HepG2 (cell line): ENCODE data around the gene IRAK2. TPM values are rescaled to one million over a fixed set of nuclear protein-coding genes. Genes with fewer than 3 reads are reported as not detected.

Source experiments
- ATAC-seq: fragments of 200-7000 bp; cut with Tn5 transposase; 3 replicates; pipeline ENCODE4 v1.9.1; 2020; ENCODE audit warnings: mild to moderate bottlenecking, moderate library complexity
- BruUV-seq: library from RNA; stranded (reverse); fragments of 400-500 nt; replicated peaks from 2 replicates; lab custom pipeline; 2021; lab: Mats Ljungman, UMichigan
- CTCF ChIA-PET: fragments of 300-600 bp; formaldehyde crosslinking; extraction: SDS; loops from one replicate; lab custom pipeline; 2021; ENCODE audit warnings: low total read pairs, inconsistent platforms, low intra/inter-chr PET ratio; lab: Yijun Ruan, JAX
- POLR2A ChIA-PET: fragments of 350-600 bp; sonication (Branson Sonifier 250); formaldehyde crosslinking; loops from one replicate; lab custom pipeline; 2020; ENCODE audit warnings: antibody characterized with exemption, inconsistent platforms; lab: Yijun Ruan, JAX
- DNase-seq: peaks from one replicate; pipeline ENCODE4 v3.0.0-alpha.2; 2015; ENCODE audit warnings: low spot score
- FAIRE-seq: peaks from 3 replicates; lab custom pipeline; 2011; peaks lifted over from hg19 to GRCh38; lab: Jason Lieb, UNC
- H2AFZ ChIP-seq: one replicate; pipeline ENCODE4 v1.6.1; 2011; ENCODE audit warnings: low read length, inconsistent platforms
- H3K27ac ChIP-seq: fragments of 300-600 bp; 3 replicates; pipeline ENCODE4 v1.8.0; 2011; ENCODE audit warnings: mixed run types, mild to moderate bottlenecking, mixed read lengths, low read length, inconsistent platforms; ENCODE audit not compliant: insufficient read depth; ENCODE audit errors: extremely low read length
- H3K27me3 ChIP-seq, 2 experiments: fragments of 200-600 bp in 1 of 2; 2 replicates in 1 of 2; 3 replicates in 1 of 2; pipeline versions ENCODE4 v1.6.0 to v1.8.0; 2011; ENCODE audit warnings: low read length in 2 of 2, mild to moderate bottlenecking in 2 of 2, moderate library complexity in 2 of 2, inconsistent platforms in 1 of 2; ENCODE audit not compliant: insufficient read depth in 2 of 2, control insufficient read depth in 1 of 2
- H3K36me3 ChIP-seq, 2 experiments: fragments of 200-600 bp in 1 of 2; replicated peaks in 1 of 2; 2 replicates in 1 of 2; 3 replicates in 1 of 2; pipeline versions ENCODE4 v1.5.1 to v1.8.0; 2011; ENCODE audit warnings: low read length in 2 of 2, inconsistent platforms in 1 of 2; ENCODE audit not compliant: insufficient read depth in 2 of 2, control insufficient read depth in 1 of 2
- H3K4me1 ChIP-seq: 2 replicates; pipeline ENCODE4 v1.5.1; 2012; ENCODE audit warnings: low read length, inconsistent platforms; ENCODE audit not compliant: insufficient read depth
- H3K4me2 ChIP-seq: 2 replicates; pipeline ENCODE4 v1.6.0; 2011; ENCODE audit warnings: low read depth, low read length, inconsistent platforms
- H3K4me3 ChIP-seq, 3 experiments: fragments of 200-600 bp in 1 of 3; sonication (generic), shearing (Covaris generic) in 1 of 3; replicated peaks in 1 of 3; 2 replicates each; pipeline ENCODE4 v1.5.1; 2011 to 2016; ENCODE audit warnings: low read length in 3 of 3, inconsistent platforms in 2 of 3, low read depth in 2 of 3, mild to moderate bottlenecking in 2 of 3, control low read depth in 1 of 3, mixed read lengths in 1 of 3; ENCODE audit not compliant: insufficient read depth in 1 of 3
- H3K79me2 ChIP-seq: one replicate; pipeline ENCODE4 v1.6.1; 2011; ENCODE audit warnings: low read length, inconsistent platforms; ENCODE audit not compliant: insufficient read depth
- H3K9ac ChIP-seq: 2 replicates; pipeline ENCODE4 v1.6.0; 2011; ENCODE audit warnings: mild to moderate bottlenecking, low read depth, low read length, inconsistent platforms; ENCODE audit not compliant: insufficient read depth
- H3K9me3 ChIP-seq: 2 replicates; pipeline ENCODE4 v1.5.1; 2012; ENCODE audit warnings: mild to moderate bottlenecking, low read length
- H4K20me1 ChIP-seq: 2 replicates; pipeline ENCODE4 v1.6.0; 2011; ENCODE audit warnings: inconsistent platforms, mild to moderate bottlenecking, low read length, moderate library complexity; ENCODE audit not compliant: insufficient read depth
- KLF15 ChIP-seq: sonication (generic); formaldehyde crosslinking; IDR thresholded peaks from 2 replicates; pipeline ENCODE4 v1.8.1; 2023; ENCODE audit warnings: borderline replicate concordance, mild to moderate bottlenecking, inconsistent platforms, missing genetic modification reagents, mixed read lengths
- PAXIP1 ChIP-seq: sonication (generic); formaldehyde crosslinking; conservative IDR thresholded peaks from 2 replicates; pipeline ENCODE4 v1.4.0; 2020; ENCODE audit warnings: mild to moderate bottlenecking, missing genetic modification reagents, moderate library complexity
- RAD51 ChIP-seq: fragments of 450-650 bp; IDR thresholded peaks from 2 replicates; pipeline ENCODE4 v1.6.1; 2016; ENCODE audit warnings: borderline replicate concordance
- RFX3 ChIP-seq: IDR thresholded peaks from 2 replicates; pipeline ENCODE4 v1.6.1; 2016; ENCODE audit warnings: missing biosample characterization, missing genetic modification reagents
- XRCC5 ChIP-seq: fragments of 200-400 bp; formaldehyde crosslinking; optimal IDR thresholded peaks from 2 replicates; pipeline ENCODE3; 2017; ENCODE audit warnings: mild to moderate bottlenecking, low read length
- ZBTB7A ChIP-seq: sonication (generic); formaldehyde crosslinking; IDR thresholded peaks from 2 replicates; pipeline ENCODE4 v1.8.0; 2022; ENCODE audit warnings: mild to moderate bottlenecking, missing genetic modification reagents
- ZHX1 ChIP-seq: sonication (generic); formaldehyde crosslinking; IDR thresholded peaks from 2 replicates; pipeline ENCODE4 v1.8.1; 2022; ENCODE audit warnings: low read depth, mild to moderate bottlenecking, missing genetic modification reagents
- ZNF260 ChIP-seq: sonication (generic); formaldehyde crosslinking; IDR thresholded peaks from 2 replicates; pipeline ENCODE4 v1.4.0; 2020; ENCODE audit warnings: missing genetic modification reagents, low read depth, mild to moderate bottlenecking, borderline replicate concordance
- ZNF644 ChIP-seq: IDR thresholded peaks from 2 replicates; pipeline ENCODE4 v1.6.1; 2016; ENCODE audit warnings: low read depth
- ZNF652 ChIP-seq: IDR thresholded peaks from 2 replicates; pipeline ENCODE4 v1.6.1; 2016; ENCODE audit warnings: low read depth, borderline replicate concordance
- WGBS: methylation state at CpG from one replicate; pipeline ENCODE4 v1.1.6; 2017; ENCODE audit warnings: low lambda C conversion rate; 5-methylcytosine and 5-hydroxymethylcytosine counted together
- in situ Hi-C: cut with HindIII; loops from 2 replicates; pipeline ENCODE4 v1.10.0; 2017; ENCODE audit warnings: low pct_unique_long_range_greater_than_20kb; ENCODE audit not compliant: extremely low pct_ligation_motif_present
- intact Hi-C: fragments of 100-400 bp; cut with micrococcal nuclease; formaldehyde crosslinking; loops from one replicate; pipeline ENCODE4 v1.10.0; 2022; ENCODE audit not compliant: unreplicated experiment
- polyA plus RNA-seq, 8 experiments: library from polyadenylated mRNA; depleted of rRNA in 3 of 8; stranded (reverse) in 7 of 8; unstranded in 1 of 8; fragments of >200 nt; fragmentation: Illumina TruSeq in 4 of 8; extraction: Trizol in 4 of 8; gene quantifications; 2 replicates each; pipeline versions ENCODE4 v1.2.1 to v1.2.3, GENCODE V29; 2011 to 2016; ENCODE audit warnings: low read depth in 4 of 8, missing spikeins in 1 of 8, mixed read lengths in 1 of 8; ENCODE audit not compliant: insufficient read depth in 1 of 8
- total RNA-seq, 5 experiments: library from RNA; depleted of rRNA; stranded (reverse); fragments of >200 nt; fragmentation: Illumina TruSeq; extraction: Trizol; gene quantifications; 2 replicates each; pipeline ENCODE4 v1.2.3, GENCODE V29; 2016; ENCODE audit warnings: low read depth in 1 of 5

IRAK2 gene
- total and polyA plus RNA-seq, 2 of the 13 experiments (the other 11 are each of a cell fraction or from before 2014, with no cell fraction given) = 13.1 to 23.3 TPM

DNA sequence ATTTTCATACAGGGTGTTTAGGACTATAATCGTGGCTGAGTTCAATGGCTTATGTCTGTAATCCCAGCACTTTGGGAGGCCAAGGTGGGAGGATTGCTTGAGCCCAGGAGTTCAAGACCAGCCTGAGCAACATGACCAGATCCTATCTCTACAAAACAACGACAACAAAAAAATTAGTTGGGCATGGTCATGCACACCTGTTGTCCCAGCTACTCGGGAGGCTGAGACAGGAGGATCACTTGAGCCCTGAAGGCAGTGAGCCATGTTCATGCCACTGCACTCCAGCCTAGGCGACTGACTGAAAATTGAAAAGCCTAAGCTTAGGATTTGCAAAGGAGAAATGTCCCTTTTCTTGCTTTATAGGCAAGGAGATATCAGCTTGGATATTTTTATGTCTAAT is 47.8 kb upstream of the IRAK2 start:
- intact Hi-C loops (no loop called here), in situ Hi-C loops (no loop called here)
- Histone ChIP-seq H3K27me3 (no peaks in the 10 kb centered on the region; a peak in 1 of 5 replicates), H3K4me2 (peak overlapping the region; percentile 93), H3K79me2 (peaks cover 47% of the 10 kb centered on the region), H3K9ac (peak overlapping the region; percentile 81), H3K4me1 (peaks cover 33% of the 10 kb centered on the region), H3K4me3 (peak overlapping the region; percentile 16 to 92 (median 76); a peak in 3 of 6 replicates), H4K20me1 (peaks cover 5% of the 10 kb centered on the region; the same call in 1 of the 2 replicates), H3K27ac (no peak overlapping the region), H2AFZ (no peak overlapping the region), H3K36me3 (peaks cover 0 to 10% of the 10 kb centered on the region in 2 experiments; a peak in 2 of 5 replicates), H3K9me3 (no peaks in the 10 kb centered on the region)
- no TSS peak for BruUV-seq
- FAIRE-seq = no peak
- no peak for DNase-seq
- CTCF ChIA-PET = no interaction called here
- no peak for ATAC-seq
- TF ChIP-seq ZNF652 (CRISPR knock-in tag) (no peak), KLF15 (CRISPR knock-in tag) (no peak), ZNF260 (no peak), ZBTB7A (CRISPR knock-in tag) (no peak), PAXIP1 (CRISPR knock-in tag) (no peak), RAD51 (no peak), XRCC5 (no peak), ZHX1 (CRISPR knock-in tag) (no peak), RFX3 (no peak), ZNF644 (CRISPR knock-in tag) (no peak)
- WGBS = 81% methylated on average over 4 of the region's 4 CpGs
- POLR2A ChIA-PET = interaction anchor here (1.3 kb wide), 2 partner anchors 10 to 87 kb away, joined by 4 read pairs; no protein-coding TSS in a partner anchor
